Mesothelial cell of epicardium (in vitro differentiated cells): ENCODE data around the gene PRPF40A. TPM values are rescaled to one million over a fixed set of nuclear protein-coding genes. Genes with fewer than 3 reads are reported as not detected.
A peak's percentile ranks its signal among the peaks of the same experiment; 100 is the strongest.

Experiments
- DNase-seq, 2 experiments: peaks; one replicate each; pipeline ENCODE4 v3.0.0; 2021; ENCODE audit warnings: low spot score in 2 of 2; ENCODE audit not compliant: unreplicated experiment in 2 of 2
- H3K27ac Mint-ChIP-seq: 2 replicates; pipeline ENCODE4 v1.8.0; 2021; ENCODE audit warnings: mixed read lengths
- H3K27me3 Mint-ChIP-seq: 2 replicates; pipeline ENCODE4 v1.8.0; 2021; ENCODE audit warnings: low read depth, mixed read lengths
- H3K36me3 Mint-ChIP-seq: 2 replicates; pipeline ENCODE4 v1.8.0; 2021; ENCODE audit warnings: mixed read lengths
- H3K4me1 Mint-ChIP-seq: 2 replicates; pipeline ENCODE4 v1.8.0; 2021; ENCODE audit warnings: mixed read lengths
- H3K4me3 Mint-ChIP-seq: 2 replicates; pipeline ENCODE4 v1.8.0; 2021; ENCODE audit warnings: mild to moderate bottlenecking, moderate library complexity, mixed read lengths
- H3K9me3 Mint-ChIP-seq: 2 replicates; pipeline ENCODE4 v1.8.0; 2021; ENCODE audit warnings: mixed read lengths
- CTCF ChIP-seq: fragments of 200-600 bp; sonication (generic); IDR thresholded peaks from one replicate; pipeline ENCODE4 v1.5.0; 2021; ENCODE audit warnings: antibody characterized with exemption; ENCODE audit not compliant: unreplicated experiment
- total RNA-seq: library from RNA; stranded (reverse); gene quantifications from 3 replicates; pipeline ENCODE4 v1.2.1, GENCODE V29; 2021

PRPF40A gene
- total RNA-seq, 1 donor from 2014 or later = 134 TPM

GRCh38 chr2:152647552-152647951 is 69.7 kb downstream of the PRPF40A start:
- no peak for DNase-seq
- no peaks in the 10 kb centered on the region for H3K9me3 Mint-ChIP-seq
- H3K27me3 Mint-ChIP-seq = no peaks in the 10 kb centered on the region
- no peak overlapping the region for H3K4me3 Mint-ChIP-seq
- peaks cover 12% of the 10 kb centered on the region for H3K4me1 Mint-ChIP-seq
- peak overlapping the region; percentile 59 for H3K27ac Mint-ChIP-seq
- TF ChIP-seq CTCF = no peak
- H3K36me3 Mint-ChIP-seq = peaks cover 14% of the 10 kb centered on the region

- no peak for DNase-seq
- Mint-ChIP-seq H3K9me3 (no peaks in the 10 kb centered on the region), H3K27me3 (no peaks in the 10 kb centered on the region), H3K27ac (peak overlapping the region; percentile 59), H3K4me1 (peaks cover 12% of the 10 kb centered on the region), H3K36me3 (peaks cover 17% of the 10 kb centered on the region), H3K4me3 (no peak overlapping the region)
- TF ChIP-seq CTCF = no peak
These were observed 70.5 kb downstream of the PRPF40A start for GRCh38 chr2:152646775-152647174.

- H3K4me1 Mint-ChIP-seq = peaks cover 12% of the 10 kb centered on the region
- no peaks in the 10 kb centered on the region for H3K27me3 Mint-ChIP-seq
- no peak for DNase-seq
- H3K27ac Mint-ChIP-seq = peak overlapping the region; percentile 8
- no peaks in the 10 kb centered on the region for H3K9me3 Mint-ChIP-seq
- peaks cover 22% of the 10 kb centered on the region for H3K36me3 Mint-ChIP-seq
- H3K4me3 Mint-ChIP-seq = no peak overlapping the region
- no peak for TF ChIP-seq CTCF
These were observed 71.0 kb downstream of the PRPF40A start for GRCh38 chr2:152646264-152646663.

GRCh38 chr2:152644189-152644873 is 72.9 kb downstream of the PRPF40A start:
- Mint-ChIP-seq H3K27me3 (no peaks in the 10 kb centered on the region), H3K4me1 (peaks cover 12% of the 10 kb centered on the region), H3K36me3 (peaks cover 34% of the 10 kb centered on the region), H3K4me3 (no peak overlapping the region), H3K9me3 (no peaks in the 10 kb centered on the region), H3K27ac (no peak overlapping the region)
- no peak for DNase-seq
- TF ChIP-seq CTCF = no peak

- H3K36me3 Mint-ChIP-seq = peaks cover 36% of the 10 kb centered on the region
- no peak overlapping the region for H3K27ac Mint-ChIP-seq
- DNase-seq = no peak
- no peak for TF ChIP-seq CTCF
- no peaks in the 10 kb centered on the region for H3K27me3 Mint-ChIP-seq
- H3K4me1 Mint-ChIP-seq = no peaks in the 10 kb centered on the region
- no peaks in the 10 kb centered on the region for H3K9me3 Mint-ChIP-seq
- no peak overlapping the region for H3K4me3 Mint-ChIP-seq
These were observed 78.7 kb downstream of the PRPF40A start for GRCh38 chr2:152638590-152638989.
